Measurements from ENCODE around the gene GOLGA6L26. TPM values are rescaled to one million over a fixed set of nuclear protein-coding genes. Genes with fewer than 3 reads are reported as not detected.
"Not testable (repeated sequence)": the region's sequence is repeated elsewhere in the genome, so short reads cannot be mapped to it uniquely, and the experiment has no call there.

The GOLGA6L26 gene
- total and polyA plus RNA-seq, 2 donors (not counting 1 experiment from before 2014, with no cell fraction given) = not detected

DNA sequence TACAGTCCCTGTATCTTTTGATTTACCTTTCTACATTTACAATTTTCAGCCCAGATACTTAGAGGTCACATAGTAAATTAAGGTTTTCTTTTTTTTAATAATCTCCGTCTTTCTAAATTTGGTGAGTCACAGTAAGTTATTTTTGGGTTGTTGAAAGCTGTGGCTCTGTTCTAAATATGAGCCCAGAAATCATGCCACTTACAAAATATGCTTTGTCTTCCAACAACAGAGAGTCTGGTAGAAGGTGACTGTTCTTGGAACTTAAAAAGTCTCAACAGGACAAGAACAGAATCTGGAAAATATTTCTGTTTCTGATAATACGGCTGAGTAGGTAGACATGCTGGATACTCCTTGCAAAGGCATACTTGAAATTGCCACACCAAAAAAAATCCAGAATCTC lies 36.6 kb upstream of the GOLGA6L26 start:
- Histone ChIP-seq H3K36me3 (replicated peaks in 1 of 2; ENCODE audit: control extremely low read depth in 1 of 2, control insufficient read depth in 1 of 2, extremely low read depth in 1 of 2, insufficient read depth in 2 of 2, low read length in 1 of 2) (no peaks in the 10 kb centered on the region), H4K20me1 (ENCODE audit: control insufficient read depth, insufficient read depth, low read length, poor library complexity, severe bottlenecking) (no peaks in the 10 kb centered on the region), H3K4me2 (replicated peaks; ENCODE audit: low read depth, low read length, poor library complexity, severe bottlenecking) (no peak overlapping the region), H3K27ac (ENCODE audit: low read length in 2 of 2) (no peak overlapping the region), H3K79me2 (ENCODE audit: control insufficient read depth, insufficient read depth, low read length) (no peaks in the 10 kb centered on the region), H3K27me3 (replicated peaks in 1 of 4; ENCODE audit: control extremely low read depth in 1 of 4, control insufficient read depth in 3 of 4, insufficient read depth in 4 of 4, low read length in 3 of 4) (no peaks in the 10 kb centered on the region), H2AFZ (ENCODE audit: insufficient read depth, low read depth, low read length, poor library complexity, severe bottlenecking) (no peak overlapping the region), H3K4me3 (ENCODE audit: control extremely low read depth in 1 of 5, extremely low read depth in 1 of 5, insufficient read depth in 1 of 5, low read depth in 2 of 5, low read length in 4 of 5) (no peak overlapping the region), H3K9me3 (ENCODE audit: control extremely low read depth in 1 of 3, control insufficient read depth in 2 of 3, insufficient read depth in 1 of 3, low read length in 2 of 3) (no peaks in the 10 kb centered on the region), H3K9ac (ENCODE audit: low read length) (no peak overlapping the region), H3K4me1 (ENCODE audit: control insufficient read depth in 2 of 2, insufficient read depth in 2 of 2, low read length in 2 of 2) (no peaks in the 10 kb centered on the region)
- Mint-ChIP-seq H3K4me1 (no peaks in the 10 kb centered on the region), H3K4me3 (no peak overlapping the region), H3K9me3 (ENCODE audit: insufficient read depth) (no peaks in the 10 kb centered on the region), H3K27ac (no peak overlapping the region), H3K27me3 (no peaks in the 10 kb centered on the region)
- intact Hi-C loops (cut with micrococcal nuclease) = no loop called here
- no peak for DNase-seq
- no peak for ATAC-seq (ENCODE audit: low read depth)
- TF ChIP-seq EZH2 (IDR thresholded peaks at IDR 0.05; ENCODE audit: borderline replicate concordance, insufficient read depth, low read depth, low read length, poor library complexity, severe bottlenecking) = no peak
- TF ChIP-seq, protein P1, sequence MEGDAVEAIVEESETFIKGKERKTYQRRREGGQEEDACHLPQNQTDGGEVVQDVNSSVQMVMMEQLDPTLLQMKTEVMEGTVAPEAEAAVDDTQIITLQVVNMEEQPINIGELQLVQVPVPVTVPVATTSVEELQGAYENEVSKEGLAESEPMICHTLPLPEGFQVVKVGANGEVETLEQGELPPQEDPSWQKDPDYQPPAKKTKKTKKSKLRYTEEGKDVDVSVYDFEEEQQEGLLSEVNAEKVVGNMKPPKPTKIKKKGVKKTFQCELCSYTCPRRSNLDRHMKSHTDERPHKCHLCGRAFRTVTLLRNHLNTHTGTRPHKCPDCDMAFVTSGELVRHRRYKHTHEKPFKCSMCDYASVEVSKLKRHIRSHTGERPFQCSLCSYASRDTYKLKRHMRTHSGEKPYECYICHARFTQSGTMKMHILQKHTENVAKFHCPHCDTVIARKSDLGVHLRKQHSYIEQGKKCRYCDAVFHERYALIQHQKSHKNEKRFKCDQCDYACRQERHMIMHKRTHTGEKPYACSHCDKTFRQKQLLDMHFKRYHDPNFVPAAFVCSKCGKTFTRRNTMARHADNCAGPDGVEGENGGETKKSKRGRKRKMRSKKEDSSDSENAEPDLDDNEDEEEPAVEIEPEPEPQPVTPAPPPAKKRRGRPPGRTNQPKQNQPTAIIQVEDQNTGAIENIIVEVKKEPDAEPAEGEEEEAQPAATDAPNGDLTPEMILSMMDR (IDR thresholded peaks at IDR 0.05) = no peak
- POLR2A ChIA-PET = no interaction called here
- CTCF ChIA-PET = no interaction called here
- WGBS (ENCODE audit: insufficient coverage) = no CpG with 5 or more reads among the region's 2 CpGs

DNA sequence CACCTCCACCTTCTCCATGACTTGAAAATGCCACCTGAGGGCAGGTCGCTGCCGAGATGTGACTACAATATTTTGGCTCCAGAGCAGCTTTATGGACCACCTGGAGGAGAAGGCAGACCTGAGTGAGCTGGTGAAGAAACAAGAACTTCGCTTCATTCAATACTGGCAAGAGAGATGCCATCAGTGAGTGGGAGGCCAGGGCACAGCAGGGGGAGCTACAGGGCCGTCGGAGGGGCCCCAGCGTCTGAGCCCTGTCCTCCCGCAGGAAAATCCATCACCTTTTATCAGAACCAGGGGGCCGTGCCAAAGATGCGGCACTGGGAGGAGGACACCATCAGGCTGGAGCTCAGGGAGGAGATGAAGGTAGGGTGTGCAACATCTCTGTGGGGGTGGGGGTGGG lies 30.3 kb upstream of the GOLGA6L26 start:
- H3K4me2 ChIP-seq (replicated peaks; ENCODE audit: low read depth, low read length, poor library complexity, severe bottlenecking); H3K4me1 Mint-ChIP-seq; DNase-seq; H3K79me2 ChIP-seq (ENCODE audit: control insufficient read depth, insufficient read depth, low read length); H3K4me1 ChIP-seq (ENCODE audit: control insufficient read depth in 2 of 2, insufficient read depth in 2 of 2, low read length in 2 of 2); H3K9me3 ChIP-seq (ENCODE audit: control extremely low read depth in 1 of 3, control insufficient read depth in 2 of 3, insufficient read depth in 1 of 3, low read length in 2 of 3); intact Hi-C loops (cut with micrococcal nuclease); H4K20me1 ChIP-seq (ENCODE audit: control insufficient read depth, insufficient read depth, low read length, poor library complexity, severe bottlenecking); H3K27ac Mint-ChIP-seq; H3K4me3 ChIP-seq (ENCODE audit: control extremely low read depth in 1 of 5, extremely low read depth in 1 of 5, insufficient read depth in 1 of 5, low read depth in 2 of 5, low read length in 4 of 5); H3K27me3 Mint-ChIP-seq; H3K9ac ChIP-seq (ENCODE audit: low read length); H3K36me3 ChIP-seq (replicated peaks in 1 of 2; ENCODE audit: control extremely low read depth in 1 of 2, control insufficient read depth in 1 of 2, extremely low read depth in 1 of 2, insufficient read depth in 2 of 2, low read length in 1 of 2); H3K27ac ChIP-seq (ENCODE audit: low read length in 2 of 2); POLR2A ChIA-PET; H3K9me3 Mint-ChIP-seq (ENCODE audit: insufficient read depth); H2AFZ ChIP-seq (ENCODE audit: insufficient read depth, low read depth, low read length, poor library complexity, severe bottlenecking); H3K4me3 Mint-ChIP-seq; H3K27me3 ChIP-seq (replicated peaks in 1 of 4; ENCODE audit: control extremely low read depth in 1 of 4, control insufficient read depth in 3 of 4, insufficient read depth in 4 of 4, low read length in 3 of 4); CTCF ChIA-PET; ATAC-seq (ENCODE audit: low read depth): not testable (repeated sequence)
- 80% methylated on average over 1 of the region's 9 CpGs for WGBS (ENCODE audit: insufficient coverage)

DNA sequence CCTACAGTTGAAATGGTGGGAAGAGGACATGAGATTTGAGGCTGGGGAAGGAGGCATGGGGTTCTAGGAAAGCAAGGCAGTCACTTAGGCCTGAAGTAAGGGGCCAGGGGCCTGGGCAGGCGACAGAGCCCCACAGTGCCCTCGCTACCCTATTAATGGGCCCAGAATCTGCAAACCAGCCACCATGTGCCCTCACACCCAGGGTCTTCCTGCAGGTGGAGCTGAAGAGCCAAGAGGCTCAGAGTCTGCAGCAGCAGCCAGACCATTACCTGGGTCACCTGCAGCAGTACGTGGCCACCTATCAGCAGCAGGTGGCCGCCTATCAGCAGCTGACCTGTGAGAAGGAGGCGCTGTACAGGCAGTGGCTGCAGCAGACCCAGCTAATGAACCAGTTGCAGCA lies 28.6 kb upstream of the GOLGA6L26 start:
- H3K36me3 ChIP-seq (replicated peaks in 1 of 2; ENCODE audit: control extremely low read depth in 1 of 2, control insufficient read depth in 1 of 2, extremely low read depth in 1 of 2, insufficient read depth in 2 of 2, low read length in 1 of 2); H3K4me1 ChIP-seq (ENCODE audit: control insufficient read depth in 2 of 2, insufficient read depth in 2 of 2, low read length in 2 of 2); H3K4me3 Mint-ChIP-seq; H3K9ac ChIP-seq (ENCODE audit: low read length); H2AFZ ChIP-seq (ENCODE audit: insufficient read depth, low read depth, low read length, poor library complexity, severe bottlenecking); H3K9me3 Mint-ChIP-seq (ENCODE audit: insufficient read depth); H3K79me2 ChIP-seq (ENCODE audit: control insufficient read depth, insufficient read depth, low read length); H3K4me1 Mint-ChIP-seq; H3K27me3 ChIP-seq (replicated peaks in 1 of 4; ENCODE audit: control extremely low read depth in 1 of 4, control insufficient read depth in 3 of 4, insufficient read depth in 4 of 4, low read length in 3 of 4); ATAC-seq (ENCODE audit: low read depth); DNase-seq; H3K27me3 Mint-ChIP-seq; POLR2A ChIA-PET; H4K20me1 ChIP-seq (ENCODE audit: control insufficient read depth, insufficient read depth, low read length, poor library complexity, severe bottlenecking); CTCF ChIA-PET; H3K9me3 ChIP-seq (ENCODE audit: control extremely low read depth in 1 of 3, control insufficient read depth in 2 of 3, insufficient read depth in 1 of 3, low read length in 2 of 3); H3K27ac ChIP-seq (ENCODE audit: low read length in 2 of 2); intact Hi-C loops (cut with micrococcal nuclease); H3K4me3 ChIP-seq (ENCODE audit: control extremely low read depth in 1 of 5, extremely low read depth in 1 of 5, insufficient read depth in 1 of 5, low read depth in 2 of 5, low read length in 4 of 5); H3K27ac Mint-ChIP-seq; H3K4me2 ChIP-seq (replicated peaks; ENCODE audit: low read depth, low read length, poor library complexity, severe bottlenecking): not testable (repeated sequence)
- WGBS (ENCODE audit: insufficient coverage) = no CpG with 5 or more reads among the region's 5 CpGs

All from B cell (primary cell).